Activated CD4-positive, CD25-positive, alpha-beta regulatory T cell treated with anti-CD3 and anti-CD28 coated beads, Interleukin-2, amount 50 U/mL, for 72 hours (primary cell): ENCODE data around the gene SERHL2.
"Not testable (repeated sequence)": the region's sequence is repeated elsewhere in the genome, so short reads cannot be mapped to it uniquely, and the experiment has no call there.

Experiments used
- DNase-seq: peaks from one replicate; pipeline ENCODE4 v3.0.0; 2021

Gene SERHL2

GRCh38 chr22:42536166-42536565 lies 17.6 kb upstream of the SERHL2 start:
- no peak for DNase-seq

GRCh38 chr22:42536634-42537033 lies 17.1 kb upstream of the SERHL2 start:
- not testable (repeated sequence) for DNase-seq

- not testable (repeated sequence) for DNase-seq
Observed at GRCh38 chr22:42537199-42537831, 16.4 kb upstream of the SERHL2 start.

GRCh38 chr22:42539236-42539771 lies 14.5 kb upstream of the SERHL2 start:
- DNase-seq = not testable (repeated sequence)

GRCh38 chr22:42544686-42545085 lies 9.1 kb upstream of the SERHL2 start:
- DNase-seq = no peak

GRCh38 chr22:42547562-42547961 lies 6.2 kb upstream of the SERHL2 start:
- no peak for DNase-seq

- not testable (repeated sequence) for DNase-seq
Observed at GRCh38 chr22:42548126-42548525, 5.6 kb upstream of the SERHL2 start.

GRCh38 chr22:42548597-42549330 lies 5.0 kb upstream of the SERHL2 start:
- DNase-seq = no peak

- DNase-seq = no peak
Observed at GRCh38 chr22:42549331-42550060, 4.3 kb upstream of the SERHL2 start.

- DNase-seq = not testable (repeated sequence)
Observed at GRCh38 chr22:42552294-42552647, 1.5 kb upstream of the SERHL2 start.

GRCh38 chr22:42560381-42560780 lies 6.6 kb downstream of the SERHL2 start:
- no peak for DNase-seq

GRCh38 chr22:42560781-42561180 lies 7.0 kb downstream of the SERHL2 start:
- no peak for DNase-seq

GRCh38 chr22:42561856-42562255 lies 8.1 kb downstream of the SERHL2 start:
- DNase-seq = no peak

- no peak for DNase-seq
Observed at GRCh38 chr22:42562279-42562678, 8.5 kb downstream of the SERHL2 start.

- no peak for DNase-seq
Observed at GRCh38 chr22:42562684-42563083, 8.9 kb downstream of the SERHL2 start.

GRCh38 chr22:42563943-42564342 lies 10.2 kb downstream of the SERHL2 start:
- not testable (repeated sequence) for DNase-seq

GRCh38 chr22:42564699-42565098 lies 10.9 kb downstream of the SERHL2 start:
- DNase-seq = no peak

- DNase-seq = no peak
Observed at GRCh38 chr22:42565956-42566355, 12.2 kb downstream of the SERHL2 start.

GRCh38 chr22:42567950-42568349 lies 14.2 kb downstream of the SERHL2 start:
- not testable (repeated sequence) for DNase-seq

- DNase-seq = not testable (repeated sequence)
Observed at GRCh38 chr22:42570580-42570979, 16.8 kb downstream of the SERHL2 start.

- DNase-seq = not testable (repeated sequence)
Observed at GRCh38 chr22:42571068-42571467, 17.3 kb downstream of the SERHL2 start.

GRCh38 chr22:42574046-42574445 lies 20.3 kb downstream of the SERHL2 start:
- not testable (repeated sequence) for DNase-seq

GRCh38 chr22:42574468-42574867 lies 20.7 kb downstream of the SERHL2 start:
- DNase-seq = not testable (repeated sequence)
